Fibroblast of lung (primary cell): Measurements from ENCODE around the gene TOMM6.

ENCODE experiments used
- CTCF ChIP-seq, 2 donors: IDR thresholded peaks in 1 of 2; conservative IDR thresholded peaks in 1 of 2; 1 replicate in 1 of 2; 2 replicates in 1 of 2; pipeline ENCODE4 v1.5.1; 2011 to 2012; ENCODE audit warnings: low read length in 2 of 2, control low read depth in 1 of 2, inconsistent platforms in 1 of 2, low read depth in 1 of 2, mild to moderate bottlenecking in 1 of 2
- EZH2 ChIP-seq: IDR thresholded peaks from 2 replicates; pipeline ENCODE4 v1.5.1; 2012; ENCODE audit warnings: low read length, control low read depth, mild to moderate bottlenecking; ENCODE audit errors: missing control alignments

DNA sequence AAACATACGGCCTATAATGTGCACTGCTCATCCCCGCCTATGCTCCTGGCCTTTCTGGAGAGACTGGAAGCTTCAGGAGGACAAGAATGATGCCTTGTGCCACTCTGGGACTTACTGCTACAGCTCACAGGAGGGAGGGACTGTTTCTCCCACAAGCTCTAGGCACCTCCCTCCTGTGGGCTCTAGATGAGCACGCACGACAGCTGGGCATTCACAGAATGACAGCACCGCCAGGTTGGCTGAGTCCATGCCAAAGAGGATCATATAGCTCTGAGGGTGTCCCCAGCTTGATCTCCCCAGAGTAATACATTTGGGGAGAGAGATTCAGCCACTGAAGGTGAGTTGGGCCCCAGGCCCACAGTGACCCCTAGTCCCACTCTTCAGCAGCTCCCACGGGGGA is 30.2 kb upstream of the TOMM6 start:
- TF ChIP-seq EZH2 (no peak), CTCF (conservative IDR thresholded peaks at IDR 0.05 in 1 of 2, IDR thresholded peaks at IDR 0.05 in 1 of 2; ENCODE audit: low read depth in 1 of 2, low read length in 2 of 2) (no peak)
